Endometrial microvascular endothelial cells (primary cell): ENCODE data around the gene STK40. TPM values are rescaled to one million over a fixed set of nuclear protein-coding genes. Genes with fewer than 3 reads are reported as not detected.

Source experiments
- in situ Hi-C: cut with HindIII; loops from 2 replicates; pipeline ENCODE4 v1.10.0; 2017; ENCODE audit warnings: low sequenced_read_pairs, low pct_unique_long_range_greater_than_20kb; ENCODE audit errors: inconsistent ontology term
- total RNA-seq: library from RNA; depleted of rRNA; stranded (reverse); fragments of >200 nt; gene quantifications from one replicate; pipeline ENCODE4 v1.2.3, GENCODE V29; 2015; ENCODE audit errors: inconsistent ontology term

The STK40 gene
- total RNA-seq, 1 donor from 2014 or later = 29.4 TPM

DNA sequence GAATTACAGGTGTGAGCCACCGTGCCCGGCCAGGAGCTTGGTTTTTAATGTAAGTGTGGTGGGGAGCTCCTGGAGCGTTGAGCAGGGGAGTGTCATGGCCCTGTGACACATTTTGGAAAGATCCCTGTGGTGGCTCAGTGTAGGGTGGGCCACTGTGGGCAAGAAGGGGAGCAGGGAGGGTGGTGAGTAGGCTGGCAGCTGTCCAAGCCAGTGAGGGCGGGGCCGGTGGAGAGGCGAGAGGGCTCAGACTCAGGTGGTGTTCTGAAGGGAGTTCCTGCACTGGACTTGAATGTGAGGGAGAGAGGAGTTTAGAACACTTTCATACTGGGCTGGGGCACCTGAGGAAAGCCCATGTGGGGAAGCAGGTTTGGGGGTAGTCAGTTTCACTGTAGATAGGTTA, 59.2 kb downstream of the STK40 start:
- in situ Hi-C loops = no loop called here

DNA sequence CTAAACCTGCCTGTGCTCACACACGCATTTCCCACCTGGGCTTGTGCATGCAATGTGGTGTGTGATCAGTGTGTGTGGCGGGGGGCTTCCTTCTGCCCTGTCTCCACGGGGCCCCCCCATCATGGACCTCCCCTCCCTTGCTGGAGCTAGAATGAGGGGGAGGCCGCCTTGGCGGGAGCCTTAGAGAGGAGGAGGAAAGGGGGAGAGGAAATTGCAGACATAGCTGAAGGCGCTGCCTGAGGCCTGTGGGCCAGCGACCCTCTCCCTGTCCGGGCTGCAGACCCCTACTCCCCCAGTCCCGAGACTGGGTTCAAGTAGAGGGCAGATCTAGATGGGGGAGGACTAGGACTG, 61.4 kb downstream of the STK40 start:
- in situ Hi-C loops = no loop called here

- in situ Hi-C loops = no loop called here
These were observed 61.9 kb downstream of the STK40 start, which contains the start of gene EVA1B for GRCh38 chr1:36323636-36324352. Gene EVA1B (minus strand): TSS chr1:36323645. CDS start chr1:36323037, 608 bp downstream.

- in situ Hi-C loops = no loop called here
These were observed 62.7 kb downstream of the STK40 start for GRCh38 chr1:36322786-36323635.

GRCh38 chr1:36322041-36322785, 63.5 kb downstream of the STK40 start:
- in situ Hi-C loops = no loop called here

DNA sequence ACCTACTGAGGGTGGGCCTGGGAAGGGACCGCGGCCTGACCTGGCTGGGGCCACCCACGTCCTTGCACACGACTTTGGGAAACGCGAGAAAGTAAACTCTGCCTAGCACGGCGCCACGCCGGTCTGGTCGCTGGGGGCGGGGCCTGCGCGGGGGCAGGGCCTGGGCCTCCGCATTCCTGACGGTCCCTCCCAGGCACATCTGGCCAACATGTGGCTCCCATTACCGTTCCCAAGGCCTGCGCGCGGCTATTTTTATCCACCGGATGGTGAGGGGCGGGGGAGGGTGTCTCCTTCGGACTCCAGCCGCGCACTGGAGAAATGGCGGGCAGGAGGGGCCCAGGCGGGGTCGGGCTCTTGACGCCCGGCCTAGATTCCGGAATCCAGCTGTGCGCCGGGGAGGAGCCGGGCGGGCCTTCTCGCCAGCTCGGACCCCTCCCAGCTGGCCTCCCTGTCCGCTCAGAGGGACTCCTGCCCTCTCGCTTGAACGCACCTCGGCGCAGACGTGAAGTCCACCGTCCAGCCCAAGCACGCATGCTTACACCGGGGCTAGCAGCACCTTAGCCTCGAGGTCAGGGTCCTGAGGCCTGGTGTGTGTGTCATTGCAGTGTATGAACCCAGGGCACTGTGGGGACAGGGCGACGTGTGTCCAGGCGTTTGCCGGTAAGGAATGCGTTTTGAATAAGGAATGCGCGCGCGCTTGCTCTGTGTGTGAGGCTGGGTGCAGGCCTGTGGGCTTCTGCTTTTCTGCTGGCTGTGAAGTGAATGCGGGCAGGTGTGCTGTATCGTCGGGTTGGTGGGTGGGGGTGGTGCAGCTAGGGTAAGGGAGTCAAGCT, 64.4 kb downstream of the STK40 start:
- in situ Hi-C loops = no loop called here

DNA sequence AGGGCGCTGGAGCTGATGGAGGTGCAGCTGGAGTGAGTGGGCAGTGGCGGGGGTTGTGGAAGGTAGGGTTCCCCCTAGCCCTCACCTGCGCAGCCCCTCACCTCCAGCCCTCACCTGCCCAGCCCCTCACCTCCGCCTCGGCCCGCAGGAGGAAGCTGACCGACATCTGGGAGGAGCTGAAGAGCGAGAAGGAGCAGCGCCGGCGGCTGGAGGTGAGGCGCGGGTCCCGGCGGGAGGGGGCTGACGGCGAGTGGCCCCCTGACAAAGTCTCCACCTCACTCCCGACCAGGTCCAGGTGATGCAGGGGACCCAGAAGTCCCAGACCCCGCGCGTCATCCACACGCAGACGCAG, 65.0 kb downstream of the STK40 start:
- in situ Hi-C loops = no loop called here

- in situ Hi-C loops = no loop called here
These were observed 65.4 kb downstream of the STK40 start for GRCh38 chr1:36320291-36320761.

- in situ Hi-C loops = no loop called here
These were observed 76.3 kb downstream of the STK40 start for GRCh38 chr1:36309397-36309796.

DNA sequence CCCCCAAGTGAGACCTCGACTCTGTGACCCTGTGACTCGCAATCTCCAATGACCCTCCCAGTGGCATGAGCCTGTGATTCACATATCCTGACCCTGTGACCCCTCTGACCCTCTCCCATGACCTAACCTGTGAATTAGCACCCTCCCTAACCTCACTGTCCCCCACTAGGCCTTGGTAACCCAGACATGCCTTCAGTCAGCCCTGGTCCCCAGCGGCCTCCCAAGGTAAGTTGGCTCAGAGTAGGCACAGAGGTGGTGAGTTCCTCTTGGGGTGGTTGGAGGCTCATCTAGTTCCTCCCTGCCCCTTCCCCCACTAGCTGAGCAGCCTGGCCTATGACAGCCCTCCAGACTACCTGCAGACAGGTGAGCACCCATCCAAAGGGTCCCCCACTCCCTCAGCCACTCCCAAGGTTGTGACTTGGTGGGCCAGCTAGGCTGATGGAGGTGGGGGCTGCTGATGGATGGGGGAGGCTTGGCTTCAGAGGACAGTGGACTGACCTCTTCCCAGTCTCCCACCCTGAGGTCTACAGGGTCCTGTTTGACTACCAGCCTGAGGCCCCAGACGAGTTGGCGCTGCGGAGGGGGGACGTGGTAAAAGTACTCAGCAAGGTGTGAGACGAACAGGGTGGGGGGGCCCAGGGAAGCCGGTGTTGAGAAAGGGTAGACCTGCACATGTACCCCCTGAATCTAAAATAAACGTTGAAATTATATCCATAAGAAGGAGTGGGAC, 78.0 kb downstream of the STK40 start:
- in situ Hi-C loops = no loop called here

GRCh38 chr1:36306902-36307456, 78.7 kb downstream of the STK40 start:
- in situ Hi-C loops = no loop called here

DNA sequence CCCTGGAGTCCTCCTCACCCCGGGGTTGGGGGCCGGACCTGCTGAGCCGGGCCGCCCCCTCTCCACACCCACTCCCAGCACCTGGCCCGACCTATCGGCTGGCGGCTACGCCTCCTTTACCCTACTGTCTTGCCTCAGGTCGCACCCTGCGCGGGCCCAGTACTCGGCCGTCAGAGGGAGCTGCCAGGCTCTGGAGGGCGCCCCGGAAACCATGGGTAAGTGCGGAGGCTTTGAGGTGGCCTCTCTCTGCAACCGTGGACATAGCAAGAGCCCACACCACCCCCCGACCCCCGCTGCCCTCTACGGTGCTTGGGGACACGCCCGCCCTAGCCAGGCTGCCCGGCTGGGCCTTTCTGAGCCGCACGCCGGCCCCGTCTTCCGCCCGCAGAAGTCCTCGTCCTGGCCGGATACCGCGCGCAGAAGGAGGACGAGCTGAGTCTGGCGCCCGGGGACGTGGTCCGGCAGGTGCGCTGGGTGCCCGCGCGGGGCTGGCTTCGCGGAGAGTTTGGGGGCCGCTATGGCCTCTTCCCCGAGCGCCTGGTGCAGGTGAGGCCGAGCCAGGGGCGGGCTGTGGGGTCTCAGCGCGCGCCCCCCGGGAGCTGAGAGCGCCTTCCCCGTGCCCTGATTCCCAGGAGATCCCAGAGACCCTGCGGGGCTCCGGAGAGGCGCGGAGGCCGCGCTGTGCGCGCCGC, 79.4 kb downstream of the STK40 start, which contains the start of gene SH3D21:
Gene SH3D21 (plus strand): TSS at position 159 of the 692 bp plus-strand sequence. CDS start 53 bp downstream, at position 212.
- in situ Hi-C loops = no loop called here

DNA sequence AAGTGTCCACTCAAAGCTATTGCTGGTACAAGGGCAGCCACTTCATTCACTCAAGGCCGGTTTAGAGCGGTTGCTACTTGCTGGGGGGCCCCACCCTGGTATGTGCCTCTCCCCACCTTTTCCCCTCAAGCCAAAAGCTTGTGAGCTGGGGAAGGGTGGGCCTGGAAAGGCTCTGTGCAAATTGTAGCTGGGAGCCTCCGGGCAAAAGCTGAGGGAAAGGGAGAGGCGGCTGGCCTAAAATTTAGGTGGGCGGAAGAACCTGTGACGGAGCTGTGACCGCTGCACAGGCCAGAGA, 79.9 kb downstream of the STK40 start:
- in situ Hi-C loops = no loop called here

GRCh38 chr1:36304970-36305914, 80.5 kb downstream of the STK40 start:
- in situ Hi-C loops = no loop called here

GRCh38 chr1:36304521-36304920, 81.2 kb downstream of the STK40 start:
- in situ Hi-C loops = no loop called here

DNA sequence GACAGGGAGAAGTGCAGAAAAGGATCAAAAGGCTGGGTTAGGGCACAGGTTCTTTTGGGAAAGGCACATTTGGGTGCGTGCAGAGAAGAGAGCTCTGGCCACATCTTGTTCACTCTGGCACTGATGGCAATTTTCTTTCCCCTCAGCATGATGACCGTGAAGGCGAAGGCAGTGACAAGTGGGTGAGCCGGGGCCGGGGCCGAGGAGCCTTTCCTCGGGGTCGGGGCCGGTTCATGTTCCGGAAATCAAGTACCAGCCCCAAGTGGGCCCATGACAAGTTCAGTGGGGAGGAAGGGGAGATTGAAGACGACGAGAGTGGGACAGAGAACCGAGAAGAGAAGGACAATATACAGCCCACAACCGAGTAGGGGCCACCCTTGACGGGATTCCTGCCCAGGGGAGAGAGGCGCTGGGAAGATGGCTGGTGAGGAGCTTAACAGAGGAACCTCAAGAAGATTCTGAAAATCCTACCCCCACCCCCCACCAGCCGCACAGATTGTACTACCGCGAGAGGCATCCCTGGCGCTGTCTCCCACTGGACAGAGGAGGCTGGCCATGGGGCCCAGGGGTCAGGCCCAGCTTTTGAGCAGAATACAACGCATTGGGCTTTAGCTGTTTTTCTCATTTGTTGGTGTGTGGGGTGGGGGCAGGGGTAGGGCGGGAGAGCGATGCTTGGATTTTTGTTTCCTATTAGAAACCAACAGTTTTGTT, 81.9 kb downstream of the STK40 start:
- in situ Hi-C loops = no loop called here
